Measurements from ENCODE around the gene ARFGEF3.

Gene ARFGEF3

GRCh38 chr6:138290423-138290962, 128.8 kb downstream of the ARFGEF3 start (continued):
- TF ChIP-seq ZNF175 (tag by site-specific recombination; IDR thresholded peaks at IDR 0.05) (no peak), ZNF514 (tag by site-specific recombination; IDR thresholded peaks at IDR 0.05) (no peak), IKZF3 (tag by site-specific recombination; IDR thresholded peaks at IDR 0.05) (no peak), YY2 (tag by site-specific recombination; IDR thresholded peaks at IDR 0.05) (no peak), ZNF580 (tag by site-specific recombination; IDR thresholded peaks at IDR 0.05) (no peak), ZNF26 (tag by site-specific recombination; IDR thresholded peaks at IDR 0.05) (no peak)

- ChIA-PET CTCF (no interaction called here), POLR2A (no interaction called here)
- Histone ChIP-seq H3K9me3 (ENCODE audit: control insufficient read depth, insufficient read depth, low read depth, low read length) (no peaks in the 10 kb centered on the region), H3K4me1 (ENCODE audit: control insufficient read depth, insufficient read depth, low read length) (no peaks in the 10 kb centered on the region), H3K36me3 (ENCODE audit: control insufficient read depth in 2 of 2, insufficient read depth in 1 of 2, low read length in 2 of 2) (peaks cover 0 to 64% of the 10 kb centered on the region in 2 experiments; a peak in 2 of 3 replicates), H3K4me3 (ENCODE audit: low read depth, low read length) (no peak overlapping the region), H3K27ac (ENCODE audit: extremely low read depth, low read depth, low read length) (no peak overlapping the region)
- TF ChIP-seq ZNF341 (tag by site-specific recombination; IDR thresholded peaks at IDR 0.05; ENCODE audit: low read depth) (no peak), WT1 (tag by site-specific recombination; IDR thresholded peaks at IDR 0.05) (no peak), ZNF133 (tag by site-specific recombination; IDR thresholded peaks at IDR 0.05) (no peak), ZNF658 (tag by site-specific recombination; IDR thresholded peaks at IDR 0.05) (no peak), YY2 (tag by site-specific recombination; IDR thresholded peaks at IDR 0.05) (no peak), OVOL3 (tag by site-specific recombination; IDR thresholded peaks at IDR 0.05) (no peak), REPIN1 (tag by site-specific recombination; IDR thresholded peaks at IDR 0.05; ENCODE audit: low read depth) (no peak), TSHZ1 (tag by site-specific recombination; IDR thresholded peaks at IDR 0.05; ENCODE audit: borderline replicate concordance) (no peak)
Measured at GRCh38 chr6:138291036-138291848, 129.5 kb downstream of the ARFGEF3 start.

GRCh38 chr6:138291849-138292181, 130.1 kb downstream of the ARFGEF3 start:
- H3K9me3 ChIP-seq (ENCODE audit: control insufficient read depth, insufficient read depth, low read depth, low read length), result no peaks in the 10 kb centered on the region
- no peak overlapping the region for H3K4me3 ChIP-seq (ENCODE audit: low read depth, low read length)
- ChIA-PET CTCF (interaction anchor here (0.9 kb wide), 1 partner anchor 16 kb away, joined by 3 read pairs; no protein-coding TSS in a partner anchor), POLR2A (no interaction called here)
- H3K36me3 ChIP-seq (ENCODE audit: control insufficient read depth in 2 of 2, insufficient read depth in 1 of 2, low read length in 2 of 2), result peaks cover 0 to 64% of the 10 kb centered on the region in 2 experiments; a peak in 2 of 3 replicates
- H3K4me1 ChIP-seq (ENCODE audit: control insufficient read depth, insufficient read depth, low read length), result no peaks in the 10 kb centered on the region
- H3K27ac ChIP-seq (ENCODE audit: extremely low read depth, low read depth, low read length), result no peak overlapping the region
- no peak for TF ChIP-seq ZNF510 (tag by site-specific recombination; IDR thresholded peaks at IDR 0.05; ENCODE audit: insufficient replicate concordance)
- TF ChIP-seq ZNF140 (tag by site-specific recombination; IDR thresholded peaks at IDR 0.05), result no peak
- TF ChIP-seq ZBTB26 (tag by site-specific recombination; optimal IDR thresholded peaks at IDR 0.05), result no peak
- no peak for TF ChIP-seq ZNF660 (tag by site-specific recombination; IDR thresholded peaks at IDR 0.05)
- TF ChIP-seq PRDM10 (tag by site-specific recombination; IDR thresholded peaks at IDR 0.05), result no peak
- TF ChIP-seq ZNF704 (tag by site-specific recombination; IDR thresholded peaks at IDR 0.05), result no peak
